HG03064 (cell line): Measurements from ENCODE around the gene RHBDF2.
"Not testable (repeated sequence)": the region's sequence is repeated elsewhere in the genome, so short reads cannot be mapped to it uniquely, and the experiment has no call there.

Source experiments
- ATAC-seq: cut with Tn5 transposase; IDR thresholded peaks from one replicate; pipeline ENCODE4 v1.9.1; 2021; ENCODE audit warnings: low read depth; ENCODE audit not compliant: unreplicated experiment

RHBDF2 gene

GRCh38 chr17:76527430-76528111, 26.3 kb upstream of the RHBDF2 start:
- ATAC-seq: no peak

- ATAC-seq: not testable (repeated sequence)
Observed at GRCh38 chr17:76527016-76527415, 25.8 kb upstream of the RHBDF2 start.

- ATAC-seq: not testable (repeated sequence)
Observed at GRCh38 chr17:76525513-76525833, 24.2 kb upstream of the RHBDF2 start.

GRCh38 chr17:76524598-76525512, 23.6 kb upstream of the RHBDF2 start:
- ATAC-seq: no peak

GRCh38 chr17:76523084-76524037, 22.1 kb upstream of the RHBDF2 start:
- ATAC-seq: no peak

- ATAC-seq: not testable (repeated sequence)
Observed at GRCh38 chr17:76521683-76522082, 20.5 kb upstream of the RHBDF2 start.

GRCh38 chr17:76521262-76521661, 20.0 kb upstream of the RHBDF2 start:
- no peak for ATAC-seq

GRCh38 chr17:76519048-76519966, 18.1 kb upstream of the RHBDF2 start:
- ATAC-seq: no peak

GRCh38 chr17:76517638-76518038, 16.4 kb upstream of the RHBDF2 start:
- no peak for ATAC-seq

- ATAC-seq: no peak
Observed at GRCh38 chr17:76515274-76515949, 14.2 kb upstream of the RHBDF2 start.

- ATAC-seq: not testable (repeated sequence)
Observed at GRCh38 chr17:76514355-76514754, 13.1 kb upstream of the RHBDF2 start.

GRCh38 chr17:76513306-76513692, 12.1 kb upstream of the RHBDF2 start:
- no peak for ATAC-seq

- no peak for ATAC-seq
Observed at GRCh38 chr17:76512366-76513305, 11.4 kb upstream of the RHBDF2 start.

GRCh38 chr17:76511668-76512365, 10.6 kb upstream of the RHBDF2 start:
- no peak for ATAC-seq

- no peak for ATAC-seq
Observed at GRCh38 chr17:76510831-76511244, 9.6 kb upstream of the RHBDF2 start.

- not testable (repeated sequence) for ATAC-seq
Observed at GRCh38 chr17:76508472-76509063, 7.3 kb upstream of the RHBDF2 start.
